ENCODE data around the gene TM4SF18. TPM values are rescaled to one million over a fixed set of nuclear protein-coding genes. Genes with fewer than 3 reads are reported as not detected.

Gene TM4SF18
- total and polyA plus RNA-seq, 4 experiments from 2014 or later, result not detected

- Mint-ChIP-seq H3K36me3 (no peaks in the 10 kb centered on the region), H3K4me1 (no peaks in the 10 kb centered on the region), H3K27me3 (peaks cover 4 to 8% of the 10 kb centered on the region in 2 donors), H3K27ac (no peak overlapping the region), H3K9me3 (no peaks in the 10 kb centered on the region), H3K4me3 (no peak overlapping the region)
- no peaks in the 10 kb centered on the region for H3K36me3 ChIP-seq (ENCODE audit: insufficient read depth, low read length)
- POLR2A ChIA-PET (ENCODE audit: partially characterized antibody), result no interaction called here
- DNase-seq, result no peak
- intact Hi-C loops (cut with micrococcal nuclease), result no loop called here
- no peaks in the 10 kb centered on the region for H3K4me1 ChIP-seq (ENCODE audit: insufficient read depth, low read length)
- no peaks in the 10 kb centered on the region for H3K27me3 ChIP-seq (ENCODE audit: insufficient read depth, low read length)
- no peak overlapping the region for H3K4me3 ChIP-seq (ENCODE audit: low read length in 2 of 2)
- CTCF ChIA-PET (ENCODE audit: partially characterized antibody), result interaction anchor here (1.9 kb wide), 1 partner anchor 18 kb away, joined by 7 read pairs; no protein-coding TSS in a partner anchor
- H3K9me3 ChIP-seq (ENCODE audit: control insufficient read depth in 1 of 2, low read length in 2 of 2), result no peaks in the 10 kb centered on the region
- H3K27ac ChIP-seq (ENCODE audit: low read depth, low read length), result no peak overlapping the region
Measured at GRCh38 chr3:149371723-149372114, 38.3 kb upstream of the TM4SF18 start.

GRCh38 chr3:149371001-149371722, 37.7 kb upstream of the TM4SF18 start:
- POLR2A ChIA-PET (ENCODE audit: partially characterized antibody), result no interaction called here
- Histone ChIP-seq H3K9me3 (ENCODE audit: control insufficient read depth in 1 of 2, low read length in 2 of 2) (no peaks in the 10 kb centered on the region), H3K4me1 (ENCODE audit: insufficient read depth, low read length) (no peaks in the 10 kb centered on the region), H3K36me3 (ENCODE audit: insufficient read depth, low read length) (no peaks in the 10 kb centered on the region), H3K27me3 (ENCODE audit: insufficient read depth, low read length) (no peaks in the 10 kb centered on the region), H3K27ac (ENCODE audit: low read depth, low read length) (no peak overlapping the region), H3K4me3 (ENCODE audit: low read length in 2 of 2) (no peak overlapping the region)
- H3K9me3 Mint-ChIP-seq, result no peaks in the 10 kb centered on the region
- intact Hi-C loops (cut with micrococcal nuclease), result no loop called here
- H3K36me3 Mint-ChIP-seq, result no peaks in the 10 kb centered on the region
- no peak overlapping the region for H3K4me3 Mint-ChIP-seq
- peaks cover 4 to 8% of the 10 kb centered on the region in 2 donors for H3K27me3 Mint-ChIP-seq
- no peaks in the 10 kb centered on the region for H3K4me1 Mint-ChIP-seq
- H3K27ac Mint-ChIP-seq, result no peak overlapping the region
- no peak for DNase-seq
- CTCF ChIA-PET (ENCODE audit: partially characterized antibody), result interaction anchor here (1.9 kb wide), 1 partner anchor 17 kb away, joined by 7 read pairs; no protein-coding TSS in a partner anchor

- H3K4me3 Mint-ChIP-seq, result no peak overlapping the region
- no peaks in the 10 kb centered on the region for H3K4me1 ChIP-seq (ENCODE audit: insufficient read depth, low read length)
- CTCF ChIA-PET (ENCODE audit: partially characterized antibody), result interaction anchor here (1.9 kb wide), 1 partner anchor 16 kb away, joined by 7 read pairs; no protein-coding TSS in a partner anchor
- no peaks in the 10 kb centered on the region for H3K4me1 Mint-ChIP-seq
- no peaks in the 10 kb centered on the region for H3K9me3 ChIP-seq (ENCODE audit: control insufficient read depth in 1 of 2, low read length in 2 of 2)
- no peaks in the 10 kb centered on the region for H3K9me3 Mint-ChIP-seq
- no peaks in the 10 kb centered on the region for H3K36me3 Mint-ChIP-seq
- H3K27ac ChIP-seq (ENCODE audit: low read depth, low read length), result no peak overlapping the region
- POLR2A ChIA-PET (ENCODE audit: partially characterized antibody), result no interaction called here
- H3K27me3 Mint-ChIP-seq, result peaks cover 4 to 8% of the 10 kb centered on the region in 2 donors
- H3K4me3 ChIP-seq (ENCODE audit: low read length in 2 of 2), result no peak overlapping the region
- no peaks in the 10 kb centered on the region for H3K36me3 ChIP-seq (ENCODE audit: insufficient read depth, low read length)
- no peak for DNase-seq
- H3K27ac Mint-ChIP-seq, result no peak overlapping the region
- H3K27me3 ChIP-seq (ENCODE audit: insufficient read depth, low read length), result no peaks in the 10 kb centered on the region
- intact Hi-C loops (cut with micrococcal nuclease), result no loop called here
Measured at GRCh38 chr3:149369991-149370866, 36.8 kb upstream of the TM4SF18 start.

GRCh38 chr3:149368674-149369497, 35.5 kb upstream of the TM4SF18 start:
- intact Hi-C loops (cut with micrococcal nuclease), result no loop called here
- CTCF ChIA-PET (ENCODE audit: partially characterized antibody), result no interaction called here
- H3K27ac ChIP-seq (ENCODE audit: low read depth, low read length), result no peak overlapping the region
- no peak overlapping the region for H3K27ac Mint-ChIP-seq
- POLR2A ChIA-PET (ENCODE audit: partially characterized antibody), result no interaction called here
- DNase-seq, result no peak
- H3K4me1 Mint-ChIP-seq, result no peaks in the 10 kb centered on the region
- H3K27me3 Mint-ChIP-seq, result peaks cover 4 to 8% of the 10 kb centered on the region in 2 donors
- no peaks in the 10 kb centered on the region for H3K4me1 ChIP-seq (ENCODE audit: insufficient read depth, low read length)
- no peaks in the 10 kb centered on the region for H3K36me3 ChIP-seq (ENCODE audit: insufficient read depth, low read length)
- no peaks in the 10 kb centered on the region for H3K27me3 ChIP-seq (ENCODE audit: insufficient read depth, low read length)
- no peak overlapping the region for H3K4me3 ChIP-seq (ENCODE audit: low read length in 2 of 2)
- no peaks in the 10 kb centered on the region for H3K9me3 ChIP-seq (ENCODE audit: control insufficient read depth in 1 of 2, low read length in 2 of 2)
- H3K4me3 Mint-ChIP-seq, result no peak overlapping the region
- H3K9me3 Mint-ChIP-seq, result no peaks in the 10 kb centered on the region
- H3K36me3 Mint-ChIP-seq, result no peaks in the 10 kb centered on the region

GRCh38 chr3:149368201-149368673, 34.8 kb upstream of the TM4SF18 start:
- Histone ChIP-seq H3K4me3 (ENCODE audit: low read length in 2 of 2) (no peak overlapping the region), H3K27ac (ENCODE audit: low read depth, low read length) (no peak overlapping the region), H3K4me1 (ENCODE audit: insufficient read depth, low read length) (no peaks in the 10 kb centered on the region), H3K36me3 (ENCODE audit: insufficient read depth, low read length) (no peaks in the 10 kb centered on the region), H3K27me3 (ENCODE audit: insufficient read depth, low read length) (no peaks in the 10 kb centered on the region), H3K9me3 (ENCODE audit: control insufficient read depth in 1 of 2, low read length in 2 of 2) (no peaks in the 10 kb centered on the region)
- Mint-ChIP-seq H3K27me3 (peaks cover 4 to 8% of the 10 kb centered on the region in 2 donors), H3K36me3 (no peaks in the 10 kb centered on the region), H3K4me1 (no peaks in the 10 kb centered on the region), H3K9me3 (no peaks in the 10 kb centered on the region), H3K27ac (no peak overlapping the region), H3K4me3 (no peak overlapping the region)
- ChIA-PET POLR2A (ENCODE audit: partially characterized antibody) (no interaction called here), CTCF (ENCODE audit: partially characterized antibody) (no interaction called here)
- no peak for DNase-seq
- intact Hi-C loops (cut with micrococcal nuclease), result no loop called here

- H3K27ac ChIP-seq (ENCODE audit: low read depth, low read length), result no peak overlapping the region
- POLR2A ChIA-PET (ENCODE audit: partially characterized antibody), result no interaction called here
- no peak overlapping the region for H3K4me3 ChIP-seq (ENCODE audit: low read length in 2 of 2)
- H3K27me3 Mint-ChIP-seq, result peaks cover 3 to 8% of the 10 kb centered on the region in 2 donors
- H3K36me3 Mint-ChIP-seq, result no peaks in the 10 kb centered on the region
- DNase-seq, result no peak
- no peaks in the 10 kb centered on the region for H3K9me3 Mint-ChIP-seq
- no peaks in the 10 kb centered on the region for H3K4me1 ChIP-seq (ENCODE audit: insufficient read depth, low read length)
- H3K4me3 Mint-ChIP-seq, result no peak overlapping the region
- no peaks in the 10 kb centered on the region for H3K36me3 ChIP-seq (ENCODE audit: insufficient read depth, low read length)
- CTCF ChIA-PET (ENCODE audit: partially characterized antibody), result no interaction called here
- H3K27me3 ChIP-seq (ENCODE audit: insufficient read depth, low read length), result no peaks in the 10 kb centered on the region
- intact Hi-C loops (cut with micrococcal nuclease), result no loop called here
- no peaks in the 10 kb centered on the region for H3K4me1 Mint-ChIP-seq
- no peaks in the 10 kb centered on the region for H3K9me3 ChIP-seq (ENCODE audit: control insufficient read depth in 1 of 2, low read length in 2 of 2)
- H3K27ac Mint-ChIP-seq, result no peak overlapping the region
Measured at GRCh38 chr3:149366941-149367840, 33.8 kb upstream of the TM4SF18 start.

Data from CD4-positive, alpha-beta memory T cell (primary cell).